Activated CD4-positive, alpha-beta T cell treated with anti-CD3 and anti-CD28 coated beads, Interleukin-2, Interleukin-4, amounts not matched to agents 100 ng/mL and 50 ng/mL, durations not matched to agents 16 hours and 8 hours (primary cell): ENCODE data around the gene CD99L2.

Experiments used
- DNase-seq: peaks from one replicate; pipeline ENCODE4 v3.0.0-alpha.2; 2020; ENCODE audit warnings: low spot score

CD99L2 gene

DNA sequence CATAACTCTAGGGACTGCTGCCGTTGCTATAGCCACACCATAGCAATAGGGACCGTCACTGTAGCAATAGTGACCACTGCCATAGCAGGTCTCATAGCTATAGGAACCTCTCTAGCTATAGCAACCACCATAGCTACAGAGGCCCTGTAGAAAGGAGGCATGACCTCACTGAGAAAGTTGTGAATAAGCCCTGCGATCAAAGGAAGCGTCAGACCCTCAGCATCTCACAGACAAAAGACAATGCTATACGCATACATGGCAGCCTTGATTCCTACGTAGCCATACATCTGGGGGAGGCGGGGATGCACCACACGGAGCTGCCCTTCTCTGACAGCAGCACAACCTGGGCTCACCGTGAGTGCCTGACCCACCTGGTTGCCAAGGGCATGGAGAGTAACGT is 116.8 kb downstream of the CD99L2 start:
- no peak for DNase-seq

DNA sequence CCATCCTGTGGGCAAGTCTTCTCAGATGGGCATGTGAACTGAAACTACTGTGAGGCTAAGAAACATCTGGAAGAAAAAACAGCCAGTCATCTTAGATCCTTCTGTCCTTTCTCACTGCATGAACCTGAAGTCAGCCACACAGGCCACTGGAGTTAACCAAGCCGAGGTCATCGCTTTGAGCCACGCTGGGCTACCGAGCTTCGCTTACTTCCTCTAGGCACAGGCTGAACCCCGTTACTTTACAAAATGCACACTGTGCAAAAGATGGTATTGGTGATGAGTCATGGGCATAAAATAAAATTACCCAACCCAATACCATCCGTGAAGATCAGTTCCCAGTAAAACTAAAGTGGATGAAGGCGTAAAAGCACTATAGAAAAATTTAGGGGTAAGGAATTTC is 119.1 kb downstream of the CD99L2 start:
- DNase-seq, result no peak

DNA sequence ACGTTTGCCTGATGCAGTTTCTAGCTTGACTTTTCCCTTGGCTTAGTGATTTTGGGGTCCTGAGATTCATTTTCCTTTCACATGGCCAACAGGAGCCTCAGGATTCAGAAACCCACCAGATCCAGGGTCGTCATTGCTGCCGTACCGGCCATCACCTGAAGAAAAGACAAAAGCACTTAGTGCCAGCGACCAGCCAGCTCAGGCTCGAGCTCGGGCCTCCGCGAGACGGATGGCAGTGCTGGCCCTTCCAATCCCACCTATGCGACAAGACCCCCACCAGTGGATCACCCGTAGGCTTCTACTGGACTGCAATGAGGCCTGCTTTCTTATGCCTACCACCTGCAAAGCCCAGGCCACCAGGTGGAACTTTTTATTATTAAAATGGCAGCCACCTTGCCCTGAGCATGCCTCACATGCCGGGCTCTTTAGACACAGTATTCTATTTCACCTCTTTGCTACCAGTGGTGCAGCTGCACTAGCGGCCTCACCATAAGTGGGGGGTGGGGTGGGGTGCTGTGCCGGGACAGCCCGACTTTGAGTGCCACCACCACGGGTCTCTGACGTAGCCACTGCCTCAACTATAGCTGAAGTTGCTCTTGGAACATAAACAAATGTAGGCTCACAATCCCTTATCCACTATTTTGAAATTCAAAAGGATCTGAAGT is 121.0 kb downstream of the CD99L2 start:
- no peak for DNase-seq

DNA sequence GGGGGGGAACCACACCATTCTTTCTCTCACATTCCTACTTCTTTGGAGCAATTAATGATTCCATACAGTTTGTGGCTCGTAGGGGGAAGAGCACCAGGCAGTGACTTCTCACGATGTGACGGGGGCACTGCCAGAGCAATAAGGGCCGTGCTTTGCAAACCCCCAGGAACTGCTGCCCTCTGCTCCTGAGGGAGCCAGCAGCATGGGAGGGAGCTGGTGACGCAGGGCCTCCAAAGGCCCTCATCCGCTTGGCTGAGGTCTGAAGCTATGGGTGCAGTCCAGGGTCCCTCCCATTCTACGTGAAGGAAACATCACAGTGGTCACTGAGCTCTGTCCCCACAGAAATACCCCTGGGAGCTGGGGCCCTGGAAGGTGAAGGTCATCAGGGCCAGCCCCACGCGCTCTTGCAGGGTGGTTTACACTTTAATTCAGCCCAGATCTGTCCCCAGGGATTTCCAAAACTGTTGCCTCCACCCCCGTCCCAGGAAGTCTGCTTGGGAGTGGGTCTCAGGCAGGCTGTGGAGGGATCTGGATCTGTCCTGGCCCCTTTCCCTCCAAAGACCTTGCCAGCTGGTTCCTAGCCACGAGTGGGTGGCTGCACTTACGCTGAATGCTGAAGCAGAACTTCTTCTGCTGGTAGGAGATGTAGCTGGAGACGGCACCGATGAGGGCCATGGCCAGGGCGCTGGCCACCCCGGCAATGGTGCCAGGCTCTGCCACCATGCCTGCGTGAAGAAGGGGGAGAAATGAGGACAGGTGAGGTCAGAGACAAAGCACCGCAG is 122.7 kb downstream of the CD99L2 start:
- no peak for DNase-seq

DNA sequence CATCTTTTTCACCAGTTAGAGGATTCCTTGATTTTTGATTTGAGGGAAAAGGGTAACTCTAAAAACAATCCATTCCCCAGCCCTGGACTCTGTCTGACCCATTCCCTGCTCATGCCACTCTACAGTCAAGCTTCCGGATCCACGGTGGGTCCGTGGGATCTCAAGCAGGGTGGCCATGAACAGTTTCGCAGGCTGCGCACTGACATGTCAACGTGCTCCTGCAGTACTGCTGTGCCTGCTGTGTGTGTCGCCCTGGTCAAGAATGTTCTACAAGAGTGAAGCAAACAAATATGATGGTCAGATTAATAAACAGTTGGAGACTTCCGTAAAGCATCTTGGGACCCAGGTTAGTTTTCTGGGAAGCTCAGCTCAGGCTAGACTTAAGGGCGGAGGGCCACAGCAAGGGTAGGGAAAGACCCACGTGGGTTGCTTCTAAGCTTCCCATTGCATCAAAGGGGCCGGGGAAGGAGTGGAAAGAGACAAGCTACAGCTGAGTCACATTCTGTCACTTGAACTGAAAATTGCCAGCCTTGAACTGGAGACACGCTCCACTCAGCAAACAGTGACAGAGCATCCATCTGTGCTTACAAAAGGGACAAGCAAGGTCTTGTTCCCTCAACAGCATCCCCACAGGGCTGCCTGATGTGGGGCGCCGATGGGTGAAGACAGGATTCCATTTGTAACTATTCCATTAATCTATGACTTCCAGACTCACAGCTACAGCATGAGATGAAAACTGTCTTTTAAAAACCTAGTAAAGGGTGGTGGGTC is 123.5 kb downstream of the CD99L2 start:
- DNase-seq, result no peak

DNA sequence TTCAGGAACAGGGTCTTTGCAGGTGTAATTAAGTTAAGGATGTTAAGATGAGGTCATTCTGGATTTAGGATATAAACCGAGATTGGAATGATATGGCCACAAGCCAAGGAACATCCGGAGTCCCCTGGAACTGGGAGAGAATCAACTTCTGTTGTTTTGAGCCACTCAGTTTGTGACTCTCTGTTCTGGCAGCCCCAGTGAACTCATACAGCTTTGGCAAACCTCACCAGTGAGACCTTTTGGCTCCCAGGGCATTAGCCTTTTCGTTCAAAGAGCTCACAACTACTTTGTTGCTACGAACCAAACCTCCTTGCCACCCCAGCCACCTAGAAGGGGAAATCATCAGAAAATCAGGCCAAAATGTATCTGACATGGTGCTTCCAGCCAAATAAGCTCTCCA is 124.8 kb downstream of the CD99L2 start:
- no peak for DNase-seq

DNA sequence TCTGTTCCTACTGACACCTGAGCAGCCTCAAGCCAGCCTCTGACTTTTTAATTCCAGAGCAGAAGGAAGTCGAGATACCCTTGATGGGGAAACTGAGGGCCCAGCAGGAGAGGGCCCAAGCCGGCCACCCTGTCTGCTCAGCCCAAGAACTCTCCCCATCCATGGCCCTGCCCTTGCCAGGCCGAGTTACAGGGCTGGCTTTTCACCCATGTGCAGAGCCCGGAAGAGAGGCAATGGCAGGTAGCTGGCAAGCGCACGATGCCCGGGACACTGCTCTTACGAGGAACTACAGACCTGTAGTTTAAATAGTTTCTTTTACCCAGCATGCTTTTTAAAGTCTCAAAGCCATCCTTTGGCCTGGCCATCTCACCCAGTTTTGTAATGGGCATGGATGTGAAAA is 125.4 kb downstream of the CD99L2 start:
- no peak for DNase-seq

DNA sequence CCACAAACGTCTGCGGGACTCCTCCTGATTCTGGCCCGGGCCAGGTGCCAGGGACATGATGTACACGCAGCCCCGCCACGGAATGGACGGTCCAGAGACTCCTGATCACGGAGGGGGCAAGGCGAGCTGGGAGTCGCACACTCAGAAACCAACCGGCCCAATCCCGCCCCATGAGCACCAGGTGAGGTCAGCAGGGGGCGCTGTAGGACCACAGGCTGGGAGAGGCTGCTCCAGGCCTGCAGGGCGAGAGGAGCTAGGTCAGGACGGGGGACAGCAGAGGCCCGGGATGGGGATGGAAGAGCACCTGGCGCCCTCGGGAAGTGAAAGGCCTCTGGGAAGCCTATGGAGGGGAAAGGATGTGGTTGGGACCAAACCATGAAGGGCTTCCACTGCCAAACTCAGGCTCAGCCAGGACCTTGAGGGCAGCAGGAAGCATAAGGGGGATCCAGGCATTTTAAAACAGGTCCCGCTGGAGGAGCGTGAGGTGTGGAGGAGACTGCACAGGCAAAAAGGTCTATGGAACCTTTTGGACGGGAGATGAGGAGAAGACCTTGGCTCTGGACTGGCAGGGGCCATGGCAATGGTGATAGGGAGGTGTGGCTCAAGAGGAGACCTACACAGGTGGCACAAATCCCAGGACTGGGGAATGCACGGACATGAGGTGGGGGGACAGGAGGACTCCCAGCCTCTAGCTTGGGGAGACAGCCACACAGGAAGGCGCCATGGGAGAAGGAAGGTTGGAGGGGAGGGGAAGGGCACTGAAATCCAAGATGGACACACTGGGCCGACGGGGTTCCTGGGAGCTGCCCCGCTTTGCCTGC is 126.1 kb downstream of the CD99L2 start:
- peak; percentile 81 for DNase-seq

DNA sequence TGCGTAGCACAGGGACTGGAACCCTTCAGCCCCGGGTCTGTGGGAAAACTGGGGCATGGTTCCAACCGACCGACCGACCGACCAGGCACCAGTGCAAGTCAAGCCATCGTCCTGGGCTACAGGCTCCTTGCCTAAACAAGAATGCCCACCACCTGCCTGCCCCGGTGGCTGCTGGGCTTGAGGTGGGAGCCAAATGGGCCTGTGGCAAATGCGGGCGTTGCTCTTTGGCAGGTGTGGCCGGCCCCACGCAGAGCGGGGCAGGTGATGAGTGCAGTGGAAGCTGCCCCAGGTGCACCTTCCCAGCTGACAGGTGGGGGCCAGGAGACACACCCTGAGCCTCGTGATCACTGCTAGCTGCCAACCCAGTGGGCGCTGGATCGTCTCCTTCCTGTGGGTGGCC is 127.4 kb downstream of the CD99L2 start:
- DNase-seq, result no peak

DNA sequence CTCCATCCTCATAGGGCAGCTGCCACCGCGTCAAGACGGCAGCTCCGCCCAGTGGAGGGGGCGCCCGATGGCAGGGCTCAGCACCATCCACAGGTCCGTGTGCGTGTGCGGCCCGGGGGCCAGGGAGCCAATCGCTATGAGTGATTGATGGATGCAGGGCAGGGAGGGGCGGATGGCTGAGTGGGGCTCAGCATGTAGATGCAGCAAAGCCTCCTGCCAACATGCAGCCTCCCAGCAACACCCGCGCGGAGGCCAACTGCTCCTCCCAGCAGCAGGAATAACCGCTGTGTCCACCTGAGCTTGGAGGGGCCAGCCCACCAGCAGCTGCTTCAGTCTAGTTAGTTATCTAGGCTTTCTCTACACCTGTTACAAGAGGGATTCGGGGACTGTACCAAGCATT is 127.8 kb downstream of the CD99L2 start:
- no peak for DNase-seq

DNA sequence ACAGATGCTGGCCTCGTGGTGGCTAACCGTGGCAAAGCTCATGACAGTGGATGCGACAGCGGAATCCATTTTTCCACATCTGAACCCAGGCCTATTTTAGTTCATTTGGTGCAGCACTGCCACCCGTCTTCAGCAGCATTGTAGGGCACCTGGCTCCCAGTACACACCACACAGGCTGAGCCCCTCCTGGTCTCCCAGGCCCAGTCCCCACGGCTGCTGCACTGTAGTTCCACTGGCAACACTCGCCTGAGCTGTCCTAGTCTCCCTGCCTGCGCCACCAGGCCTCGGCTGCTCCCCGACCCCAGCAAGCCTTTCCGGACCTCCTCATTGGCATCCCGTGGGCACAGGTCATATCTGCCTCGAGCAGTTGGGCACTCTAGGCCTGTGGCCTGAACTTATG is 129.1 kb downstream of the CD99L2 start:
- DNase-seq, result no peak

DNA sequence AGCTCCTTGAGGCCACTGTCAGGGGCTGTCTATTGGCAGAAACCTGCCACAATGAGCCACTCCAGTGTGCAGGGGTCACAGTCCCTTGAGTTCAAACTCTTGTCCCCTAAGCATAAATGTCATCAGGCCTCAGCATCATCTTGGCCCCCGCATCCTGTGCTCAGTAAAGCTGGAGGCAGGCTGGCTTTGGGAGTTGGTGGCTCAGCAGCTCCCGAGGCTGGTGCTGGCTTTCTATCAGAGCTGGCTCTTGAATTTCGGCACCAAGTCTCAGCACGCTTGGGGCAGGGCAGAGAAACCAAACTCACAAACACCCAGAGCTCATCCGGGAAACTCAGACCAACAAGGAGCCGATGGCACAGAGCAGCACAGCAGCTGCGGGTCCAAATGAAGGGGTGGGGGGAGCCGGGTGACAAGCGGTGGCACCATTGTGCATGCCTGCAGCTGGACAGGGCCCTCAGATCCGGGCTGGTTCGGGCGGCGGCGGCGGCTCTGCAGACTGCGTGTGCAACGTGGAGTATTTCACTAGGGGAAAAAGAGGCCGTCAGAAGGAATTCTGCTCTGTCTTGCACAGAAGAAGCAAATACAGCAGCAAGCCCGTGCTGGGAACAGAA is 129.8 kb downstream of the CD99L2 start:
- no peak for DNase-seq

DNA sequence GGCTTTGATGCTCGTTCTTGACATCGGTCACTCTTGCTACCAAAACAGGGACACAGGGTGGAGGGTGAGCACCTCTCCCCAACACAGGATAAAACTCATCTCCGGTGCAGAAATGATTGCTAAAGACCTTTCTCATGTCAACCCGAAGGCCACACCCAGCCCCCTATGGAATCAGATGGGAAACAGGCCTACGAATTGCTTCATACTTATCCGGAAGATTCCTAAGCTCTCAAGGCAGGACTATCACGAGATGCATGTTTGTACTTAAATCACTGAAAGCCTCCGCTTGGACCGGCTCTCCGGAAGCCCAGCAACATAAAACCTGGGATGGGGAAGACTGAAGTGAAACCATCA is 130.4 kb downstream of the CD99L2 start:
- DNase-seq, result no peak

DNA sequence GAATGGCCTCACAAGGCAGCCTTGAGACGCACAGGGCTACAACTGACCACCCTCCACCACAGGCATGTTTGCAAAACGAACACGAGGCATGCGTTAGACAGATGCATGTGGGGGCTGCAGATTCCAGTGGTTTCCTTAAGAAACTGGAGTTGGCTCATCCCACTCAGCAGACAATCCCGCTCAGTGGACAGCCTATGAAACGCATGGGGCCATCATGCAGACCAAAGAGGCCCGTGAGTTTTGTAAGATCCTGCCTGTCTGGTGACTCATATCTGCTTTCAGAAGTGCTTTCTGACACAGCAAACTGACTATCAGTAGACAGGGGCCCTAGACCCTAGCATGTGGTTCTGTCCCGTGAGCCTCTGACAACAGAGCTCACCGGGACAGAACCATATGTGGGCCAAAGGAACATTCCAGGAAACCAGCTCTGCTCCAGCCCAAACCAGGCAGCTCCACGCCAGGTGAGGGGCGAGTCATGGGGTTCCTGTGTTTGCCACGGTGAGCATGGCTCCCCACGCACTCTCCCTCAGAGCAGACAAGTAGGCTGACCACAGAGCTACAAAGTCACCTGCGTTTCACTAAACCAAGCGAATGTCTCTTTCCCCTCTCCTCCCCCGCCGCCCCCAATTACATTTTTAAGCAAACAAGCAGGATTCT is 130.9 kb downstream of the CD99L2 start:
- DNase-seq, result peak; percentile 47

DNA sequence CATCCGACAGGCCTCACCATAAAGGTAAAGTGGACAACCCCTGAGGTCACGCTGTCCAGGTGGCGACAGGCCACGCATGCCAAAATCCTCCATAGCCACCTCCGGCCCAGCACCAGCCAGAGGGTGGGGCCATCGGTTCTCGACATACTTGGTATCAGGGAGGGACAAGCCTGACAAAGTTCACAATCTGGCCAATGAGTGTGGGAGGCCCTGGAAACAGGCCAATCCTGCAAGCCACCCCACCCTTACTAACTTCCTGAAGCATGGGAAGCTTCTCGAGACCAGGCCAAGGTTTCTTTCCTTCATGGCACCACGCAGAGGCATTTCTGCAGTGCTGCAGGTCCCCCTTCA is 131.4 kb downstream of the CD99L2 start:
- DNase-seq, result no peak

DNA sequence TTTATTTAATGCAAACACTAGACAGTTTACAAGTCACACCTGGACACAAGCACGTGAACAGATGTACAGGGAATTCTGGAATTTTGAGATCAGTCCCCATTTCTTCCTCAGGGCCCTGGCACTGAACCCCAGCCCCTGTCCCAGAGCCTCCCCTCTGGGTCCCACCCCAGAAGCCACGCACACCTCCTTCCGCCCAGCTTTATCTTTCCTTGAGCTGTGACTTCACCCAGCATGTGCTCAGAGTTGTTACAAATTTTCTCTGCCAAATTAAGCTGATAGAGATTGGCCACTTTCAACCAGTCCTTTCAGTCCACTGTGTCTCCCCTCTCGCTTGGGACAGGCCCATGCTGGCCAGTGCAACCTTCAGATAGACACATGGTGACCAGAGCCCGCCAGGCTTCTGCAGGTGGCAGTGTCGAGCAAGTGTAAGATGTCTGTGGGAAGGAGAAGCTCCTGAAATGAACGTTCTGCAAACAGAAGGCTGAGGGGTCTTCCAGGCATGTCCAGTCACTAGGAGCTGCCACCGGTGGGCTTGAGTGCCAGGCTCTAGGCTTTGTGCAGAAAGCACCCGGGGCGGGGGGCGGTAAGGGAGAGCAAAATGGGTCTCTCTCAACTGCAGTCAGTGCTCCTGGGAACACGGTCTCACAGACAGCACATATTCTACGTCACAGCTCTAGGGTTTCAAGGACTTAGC is 132.0 kb downstream of the CD99L2 start:
- no peak for DNase-seq

DNA sequence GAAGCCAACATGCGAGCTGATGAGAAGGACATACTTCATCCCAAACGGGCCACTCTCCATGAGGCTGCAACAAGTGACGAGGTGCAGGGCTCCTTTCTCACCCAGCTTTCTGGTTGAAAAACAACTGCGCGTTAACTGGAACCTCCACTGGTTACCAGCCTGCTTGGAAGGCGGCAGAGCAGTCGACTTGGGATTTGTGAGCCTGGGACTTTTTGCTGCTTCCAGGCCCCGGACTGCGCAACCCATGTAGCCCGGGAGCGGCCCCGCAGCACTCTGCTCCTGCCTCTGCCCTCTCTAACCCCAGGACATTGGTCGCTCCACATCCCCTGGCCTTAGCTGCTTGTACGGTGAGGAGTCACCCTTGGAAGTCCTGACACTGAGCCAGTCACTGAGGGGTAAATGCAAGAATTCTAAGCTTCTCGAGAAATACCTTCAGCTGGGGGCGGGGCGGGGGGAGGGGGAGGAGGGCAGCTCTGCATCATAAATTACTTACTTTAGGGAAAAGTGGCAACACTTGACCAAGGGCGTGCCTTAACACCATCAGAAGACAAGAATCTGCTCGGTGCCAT is 132.6 kb downstream of the CD99L2 start:
- DNase-seq, result no peak

DNA sequence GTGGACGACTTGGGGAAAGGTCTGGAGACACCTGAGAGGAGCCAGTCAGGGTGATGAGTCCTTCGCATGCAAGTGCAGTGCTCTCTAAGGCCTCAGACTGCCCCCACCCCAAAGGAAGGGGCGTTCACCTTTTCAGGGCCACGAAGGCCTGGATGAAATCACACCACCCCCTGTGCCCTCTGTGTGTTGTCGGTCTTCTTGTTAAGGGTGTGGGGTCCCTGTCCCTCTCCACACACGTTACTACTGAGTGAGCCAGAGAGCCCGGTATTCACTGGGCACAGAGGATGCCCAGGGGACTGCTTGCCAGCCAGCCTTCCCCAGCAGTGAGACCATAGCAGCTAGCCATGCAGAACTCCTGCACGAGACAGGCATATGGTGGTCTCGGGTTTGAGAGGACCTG is 133.2 kb downstream of the CD99L2 start:
- DNase-seq, result no peak

DNA sequence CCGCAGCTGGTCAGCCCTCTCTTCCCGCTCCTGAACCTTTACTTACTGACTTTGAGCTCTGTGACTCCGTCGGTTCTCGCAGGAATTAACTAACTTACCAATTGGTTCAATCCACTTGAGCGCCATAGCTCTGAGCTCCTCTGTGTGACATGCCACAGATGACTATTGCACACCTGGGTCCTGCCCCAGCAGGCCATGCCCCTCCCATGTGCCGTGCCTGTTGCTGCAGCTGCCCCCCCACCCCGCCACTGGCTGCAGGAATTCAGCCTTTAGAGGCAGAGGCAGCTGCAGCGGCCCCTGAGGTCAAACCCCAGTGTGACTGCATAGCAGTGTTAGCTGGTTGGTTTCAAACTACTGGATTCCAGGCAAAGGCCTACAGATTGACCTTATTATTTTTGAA is 134.7 kb downstream of the CD99L2 start:
- no peak for DNase-seq

DNA sequence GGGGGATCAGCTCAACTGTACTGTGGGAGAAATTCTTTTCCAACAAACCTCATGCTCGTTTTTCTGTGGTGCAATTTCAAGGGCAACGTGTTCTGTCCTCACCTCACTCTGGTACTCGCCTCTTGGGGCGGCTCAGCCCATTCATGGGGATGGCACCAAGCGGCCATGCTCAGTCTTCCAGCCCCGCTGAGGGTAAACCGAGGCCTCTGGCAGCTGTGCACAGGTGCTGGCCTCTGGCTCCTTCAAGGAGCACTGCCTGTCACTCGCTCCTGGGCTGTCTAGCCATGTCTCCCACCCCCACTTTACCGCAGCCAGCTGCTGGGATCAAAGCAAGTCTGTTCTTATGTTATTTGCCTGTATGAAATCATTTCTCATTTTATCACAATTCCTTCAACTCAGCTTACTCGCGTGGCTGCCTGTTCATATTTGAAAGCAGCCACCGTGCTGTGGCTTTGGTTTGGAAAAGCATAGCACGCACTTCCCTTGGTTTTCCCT is 135.1 kb downstream of the CD99L2 start:
- DNase-seq, result no peak
